ENCODE measurements around the gene BEND7.
"Not testable (repeated sequence)": the region's sequence is repeated elsewhere in the genome, so short reads cannot be mapped to it uniquely, and the experiment has no call there.

Gene BEND7

GRCh38 chr10:13528875-13529713, at the start of gene BEND7:
Gene BEND7, minus strand, starts transcription at chr10:13529014. Its CDS starts 481 bp downstream, at chr10:13528533.
- no peak for DNase-seq (ENCODE audit: extremely low read depth in 1 of 2, low read depth in 1 of 2)

DNA sequence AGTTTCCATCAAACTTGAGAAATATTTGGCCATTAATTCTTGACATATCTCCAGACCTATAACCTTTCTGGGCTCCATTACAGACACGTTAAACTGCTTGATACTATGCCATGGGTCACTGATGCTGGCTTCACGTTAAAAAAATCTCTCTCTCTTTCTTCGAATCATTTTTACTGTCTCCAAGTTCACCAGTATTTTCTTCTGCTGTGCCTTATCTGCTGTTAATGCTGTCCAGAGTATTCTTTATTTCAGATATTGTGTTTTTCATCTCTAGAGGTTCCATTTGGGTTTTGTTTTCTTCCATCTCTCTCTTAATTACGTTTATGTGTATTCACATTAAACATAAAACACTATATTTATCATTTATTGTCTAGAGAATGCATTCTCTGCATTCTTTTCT, 45.1 kb upstream of the BEND7 start:
- DNase-seq (ENCODE audit: extremely low read depth in 1 of 2, low read depth in 1 of 2) = no peak

- DNase-seq (ENCODE audit: extremely low read depth in 1 of 2, low read depth in 1 of 2) = no peak
Observed at GRCh38 chr10:13571541-13571940, 42.7 kb upstream of the BEND7 start.

DNA sequence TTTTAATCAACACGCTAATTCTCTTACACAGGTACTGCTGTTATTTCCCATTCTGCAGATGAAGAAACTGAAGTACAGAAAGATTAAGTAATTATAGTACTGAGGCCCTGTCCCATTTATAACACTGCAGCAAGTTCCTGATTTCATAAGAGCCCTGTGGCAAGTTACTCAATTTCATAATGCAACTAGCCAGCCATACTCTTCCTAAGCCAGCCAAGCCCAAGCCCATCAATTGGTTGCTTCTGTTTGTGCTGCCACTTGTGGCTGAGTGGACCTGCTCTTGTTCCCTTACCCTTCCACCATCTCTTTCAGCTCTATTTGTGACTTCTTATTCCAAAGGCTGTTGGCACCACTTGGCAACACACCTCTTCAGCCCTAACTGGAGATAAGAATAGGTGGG, 38.2 kb upstream of the BEND7 start:
- DNase-seq (ENCODE audit: extremely low read depth in 1 of 2, low read depth in 1 of 2) = no peak

DNA sequence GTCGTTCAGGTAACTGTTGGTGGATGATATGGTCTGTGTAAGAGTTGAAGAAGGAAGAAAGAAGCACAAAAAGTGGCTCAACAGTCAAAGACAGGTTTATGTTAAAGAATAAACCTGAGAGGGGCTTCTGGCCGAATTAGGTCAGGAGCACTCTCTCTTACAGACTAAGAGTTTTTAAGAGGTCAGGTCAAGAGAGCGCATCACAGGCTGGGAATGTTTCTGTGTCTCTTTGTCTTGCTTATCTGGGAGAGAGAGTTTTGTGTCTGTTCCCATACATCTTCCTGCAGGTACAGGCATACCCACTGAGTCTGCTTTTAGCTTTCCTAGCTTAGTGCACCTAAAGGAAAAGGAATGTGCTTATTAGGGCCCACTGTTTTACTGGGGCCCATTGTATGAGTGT, 35.8 kb upstream of the BEND7 start:
- no peak for DNase-seq (ENCODE audit: extremely low read depth in 1 of 2, low read depth in 1 of 2)

DNA sequence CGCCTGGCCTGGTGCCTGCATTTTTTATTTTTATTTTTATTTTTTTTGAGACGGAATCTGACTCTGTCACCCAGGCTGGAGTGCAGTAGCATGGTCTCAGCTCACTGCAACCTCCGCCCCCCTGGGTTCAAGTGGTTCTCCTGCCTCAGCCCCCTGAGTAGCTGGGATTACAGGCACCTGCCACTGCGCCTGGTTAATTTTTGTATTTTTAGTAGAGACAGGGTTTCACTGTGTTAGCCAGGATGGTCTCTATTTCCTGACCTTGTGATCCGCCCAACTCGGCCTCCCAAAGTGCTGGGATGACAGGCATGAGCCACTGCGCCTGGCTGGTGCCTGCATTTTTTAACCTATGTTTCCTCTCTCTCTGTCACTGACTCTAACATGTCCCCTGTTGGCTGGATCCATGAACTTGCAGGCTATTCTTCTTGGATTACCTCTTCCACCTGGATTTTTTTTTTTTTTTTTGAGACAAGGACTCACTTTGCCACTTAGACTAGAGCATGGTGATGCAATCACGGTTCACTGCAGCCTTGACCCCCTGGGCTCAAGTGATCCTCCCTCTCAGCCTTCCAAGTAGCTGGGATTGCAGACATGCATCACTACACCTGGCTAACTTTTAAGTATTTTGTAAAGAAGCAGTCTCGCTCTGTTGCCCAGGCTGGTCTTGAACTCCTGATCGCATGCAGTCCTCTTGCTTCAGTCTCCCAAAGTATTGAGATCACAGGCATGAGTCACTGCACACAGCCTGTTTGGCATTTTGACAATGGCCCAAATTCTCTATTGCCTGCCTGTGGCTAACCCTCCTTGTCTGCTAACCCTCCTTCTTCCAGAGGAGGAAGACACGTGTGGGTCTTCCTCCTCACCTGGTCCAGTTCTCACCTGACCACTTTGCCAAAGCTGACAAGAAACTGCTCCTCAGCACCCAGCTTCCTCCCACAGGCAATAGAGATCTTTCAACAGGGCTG, 34.9 kb upstream of the BEND7 start:
- no peak for DNase-seq (ENCODE audit: extremely low read depth in 1 of 2, low read depth in 1 of 2)

DNA sequence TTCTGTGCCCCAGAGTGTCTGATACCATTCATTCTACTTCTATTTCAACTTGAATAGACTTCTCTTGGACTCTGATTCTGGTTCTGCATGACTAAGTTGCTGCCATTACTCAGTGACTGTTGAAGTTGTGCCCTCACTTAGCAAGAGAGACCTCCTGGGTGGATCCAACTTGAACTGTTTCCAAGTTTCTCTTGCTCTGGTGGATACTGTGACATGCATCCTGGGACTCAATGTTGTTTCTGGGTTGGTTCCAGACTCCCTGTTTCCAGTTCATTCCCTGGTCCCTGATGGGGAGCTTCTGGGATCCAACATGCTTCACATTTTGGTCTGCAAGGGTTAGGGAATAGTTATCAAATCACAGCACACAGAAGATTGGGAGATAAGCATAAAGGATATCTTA, 31.8 kb upstream of the BEND7 start:
- no peak for DNase-seq (ENCODE audit: extremely low read depth in 1 of 2, low read depth in 1 of 2)

- DNase-seq (ENCODE audit: extremely low read depth in 1 of 2, low read depth in 1 of 2) = no peak
Observed at GRCh38 chr10:13559124-13559700, 30.4 kb upstream of the BEND7 start.

- no peak for DNase-seq (ENCODE audit: extremely low read depth in 1 of 2, low read depth in 1 of 2)
Observed at GRCh38 chr10:13555884-13556510, 27.2 kb upstream of the BEND7 start.

DNA sequence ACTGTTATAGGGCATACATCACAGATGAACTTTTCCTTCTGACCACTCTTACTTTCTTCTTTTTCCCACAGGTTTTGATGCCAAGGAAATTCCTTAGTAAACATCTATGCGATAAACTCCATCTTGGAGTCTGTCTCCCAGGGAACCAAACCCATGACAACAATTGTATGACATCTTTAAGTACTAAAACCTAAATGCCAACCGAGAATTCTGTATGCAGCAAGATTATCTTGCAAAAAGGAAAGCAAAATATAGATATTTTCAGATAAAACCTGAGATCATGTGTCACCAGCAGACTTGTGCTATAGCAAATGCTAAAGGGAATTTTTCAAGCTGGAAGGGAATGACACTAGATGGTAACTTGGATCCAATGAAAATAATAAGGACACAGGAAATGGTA, 22.0 kb upstream of the BEND7 start:
- DNase-seq (ENCODE audit: extremely low read depth in 1 of 2, low read depth in 1 of 2) = no peak

GRCh38 chr10:13542533-13542932, 13.7 kb upstream of the BEND7 start:
- no peak for DNase-seq (ENCODE audit: extremely low read depth in 1 of 2, low read depth in 1 of 2)

GRCh38 chr10:13537985-13538384, 9.2 kb upstream of the BEND7 start:
- not testable (repeated sequence) for DNase-seq (ENCODE audit: extremely low read depth in 1 of 2, low read depth in 1 of 2)

DNA sequence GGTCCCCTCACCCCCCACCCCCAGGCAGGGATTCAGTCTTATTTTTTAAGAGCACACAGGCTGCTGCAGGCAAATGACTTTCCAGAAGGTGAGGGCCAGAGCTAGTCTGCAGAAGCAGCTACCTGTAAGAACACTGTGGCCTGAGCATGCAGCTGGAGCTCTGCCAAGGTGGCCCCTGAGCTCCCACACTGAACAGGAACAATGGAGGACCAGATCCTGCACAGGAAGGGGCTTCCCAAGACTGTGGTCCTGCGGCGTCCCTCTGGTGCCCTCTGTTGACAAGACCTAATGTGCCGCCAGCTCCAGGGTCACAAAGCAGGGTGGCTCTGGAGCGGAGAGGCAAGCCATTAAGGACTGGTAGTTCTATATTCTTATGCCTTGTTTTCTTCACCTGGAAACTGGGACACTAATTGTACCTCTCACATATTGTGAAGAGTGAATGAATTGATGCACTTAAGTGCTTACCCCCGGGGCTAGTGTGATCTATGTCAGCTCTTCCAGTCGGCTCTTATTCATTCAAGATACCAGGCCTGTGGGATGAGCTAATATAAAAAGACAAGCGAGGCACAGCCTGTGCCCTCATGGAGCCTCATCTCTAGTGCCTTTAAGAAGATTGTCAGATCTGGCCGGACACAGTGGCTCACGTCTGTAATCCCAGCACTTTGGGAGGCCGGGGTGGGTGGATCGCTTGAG, 8.0 kb upstream of the BEND7 start:
- no peak for DNase-seq (ENCODE audit: extremely low read depth in 1 of 2, low read depth in 1 of 2)

GRCh38 chr10:13535346-13535745, 6.5 kb upstream of the BEND7 start:
- DNase-seq (ENCODE audit: extremely low read depth in 1 of 2, low read depth in 1 of 2) = no peak

- no peak for DNase-seq (ENCODE audit: extremely low read depth in 1 of 2, low read depth in 1 of 2)
Observed at GRCh38 chr10:13529714-13529973, 830 bp upstream of the BEND7 start.

- DNase-seq (ENCODE audit: extremely low read depth in 1 of 2, low read depth in 1 of 2) = no peak
Observed at GRCh38 chr10:13528123-13528874, 515 bp downstream of the BEND7 start.

- no peak for DNase-seq (ENCODE audit: extremely low read depth in 1 of 2, low read depth in 1 of 2)
Observed at GRCh38 chr10:13527864-13528122, 1.0 kb downstream of the BEND7 start.

DNA sequence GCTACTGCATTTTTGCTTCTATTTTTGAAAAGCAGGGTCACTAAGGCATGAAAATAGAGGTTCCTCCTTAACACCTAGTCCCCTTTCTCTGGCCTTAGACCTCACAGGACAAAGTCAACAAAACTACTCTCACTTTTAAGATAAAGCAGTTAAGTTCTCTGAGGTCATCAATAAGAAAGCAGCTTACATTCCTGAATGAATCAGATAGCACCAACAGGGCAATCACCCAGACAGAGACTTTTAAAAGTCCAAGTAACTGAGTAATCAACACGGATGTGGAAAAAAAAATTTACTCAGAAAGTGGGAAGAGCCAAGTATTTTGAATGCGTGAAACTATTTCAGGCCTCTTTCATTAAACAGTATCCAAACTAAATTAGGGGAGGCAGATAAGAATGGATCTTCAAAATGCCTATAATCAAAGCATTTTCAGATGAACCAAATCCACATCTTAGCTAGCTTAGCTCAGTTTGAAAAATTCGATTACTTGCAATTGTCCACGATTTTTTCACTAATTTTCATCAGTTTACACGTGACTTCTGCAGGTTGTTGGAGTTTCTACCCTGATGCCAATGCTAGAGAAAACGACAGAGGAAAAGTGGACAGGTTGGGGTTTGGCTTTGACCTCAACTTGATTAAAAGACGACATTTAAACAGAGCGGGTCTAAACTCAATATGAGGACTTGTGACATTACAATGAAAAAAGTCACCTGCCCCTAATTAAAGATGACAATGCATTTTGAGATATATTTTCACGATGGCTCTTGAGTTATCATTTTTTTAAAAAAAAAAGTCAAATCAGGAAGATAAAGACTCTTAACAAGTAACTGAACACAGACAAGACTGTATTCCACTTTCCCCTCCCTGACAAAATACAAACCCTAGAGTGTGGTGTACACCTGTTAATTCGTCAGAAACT, 1.6 kb downstream of the BEND7 start:
- DNase-seq (ENCODE audit: extremely low read depth in 1 of 2, low read depth in 1 of 2) = no peak

DNA sequence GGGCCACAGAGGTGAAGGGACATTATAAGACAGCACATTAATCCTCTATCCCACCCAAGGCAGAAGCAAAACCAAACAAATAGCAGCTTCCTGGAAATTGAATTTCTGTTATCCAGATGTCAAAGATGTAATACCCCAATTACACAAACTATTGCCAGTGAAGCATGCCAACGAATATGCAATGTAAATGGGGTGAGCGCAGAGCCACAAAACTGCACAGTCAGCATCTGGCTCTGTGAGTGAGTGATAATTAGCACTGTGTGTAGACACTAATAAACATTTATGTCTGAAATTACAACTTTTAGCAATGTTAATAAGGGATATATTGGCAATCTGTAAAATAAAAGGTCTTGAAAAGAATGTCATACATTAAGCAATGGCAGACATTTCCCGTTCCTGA, 3.2 kb downstream of the BEND7 start:
- DNase-seq (ENCODE audit: extremely low read depth in 1 of 2, low read depth in 1 of 2) = no peak
